NB4 (cell line): ENCODE results near the gene CLSTN2.
"Not testable (repeated sequence)": the region's sequence is repeated elsewhere in the genome, so short reads cannot be mapped to it uniquely, and the experiment has no call there.

Experiments used
- CTCF ChIP-seq: IDR thresholded peaks from one replicate; pipeline ENCODE4 v1.5.1; 2012; ENCODE audit warnings: low read depth, low read length
- MYC ChIP-seq: IDR thresholded peaks from 2 replicates; pipeline ENCODE4 v1.6.1; 2011; ENCODE audit warnings: low read depth, low read length
- POLR2A ChIP-seq: IDR thresholded peaks from 2 replicates; pipeline ENCODE4 v1.6.1; 2011; ENCODE audit warnings: mild to moderate bottlenecking; ENCODE audit not compliant: insufficient read length; ENCODE audit errors: extremely low read depth

- TF ChIP-seq CTCF, MYC, POLR2A: not testable (repeated sequence)
Observed at GRCh38 chr3:140423574-140423973, 488.6 kb downstream of the CLSTN2 start.
